ENCODE measurements around the gene C19orf12.

DNA sequence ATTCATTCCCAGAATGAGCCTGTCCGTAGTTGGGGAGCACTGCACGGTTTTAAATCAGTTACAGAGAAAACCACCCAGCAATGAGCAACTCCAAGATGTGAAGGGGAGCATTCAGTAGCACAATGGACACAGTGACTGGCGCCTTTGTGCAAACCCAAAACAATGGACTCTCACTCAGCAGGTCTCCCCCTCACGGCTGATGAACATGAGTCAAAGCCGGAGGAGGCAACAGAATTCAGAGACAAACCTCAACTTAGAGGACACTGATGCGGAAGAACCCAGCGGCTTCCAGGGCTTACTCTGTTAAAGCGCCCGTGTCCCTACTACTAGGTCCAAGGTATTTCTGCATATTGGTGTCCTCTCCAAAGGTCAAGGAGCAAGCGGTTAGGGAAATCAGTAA is 32.1 kb downstream of the C19orf12 start:
- TF ChIP-seq BCL6 (CRISPR knock-in tag; IDR thresholded peaks at IDR 0.05) (no peak), UBTF (CRISPR knock-in tag; IDR thresholded peaks at IDR 0.05) (no peak), CTCF (CRISPR knock-in tag; IDR thresholded peaks at IDR 0.05) (no peak), SRSF1 (optimal IDR thresholded peaks at IDR 0.05; ENCODE audit: low read depth, low read length) (no peak), E2F1 (CRISPR knock-in tag; IDR thresholded peaks at IDR 0.05) (no peak), ZNF10 (CRISPR knock-in tag; IDR thresholded peaks at IDR 0.05; ENCODE audit: borderline replicate concordance, low read depth) (no peak), ZNF3 (CRISPR knock-in tag; IDR thresholded peaks at IDR 0.05) (no peak), ZNF253 (CRISPR knock-in tag; IDR thresholded peaks at IDR 0.05; ENCODE audit: borderline replicate concordance) (no peak), ATF4 (CRISPR knock-in tag; IDR thresholded peaks at IDR 0.05) (no peak), CREB1 (IDR thresholded peaks at IDR 0.05) (no peak), CREB1 (CRISPR knock-in tag; IDR thresholded peaks at IDR 0.05) (no peak)
- TF ChIP-seq, protein P1, sequence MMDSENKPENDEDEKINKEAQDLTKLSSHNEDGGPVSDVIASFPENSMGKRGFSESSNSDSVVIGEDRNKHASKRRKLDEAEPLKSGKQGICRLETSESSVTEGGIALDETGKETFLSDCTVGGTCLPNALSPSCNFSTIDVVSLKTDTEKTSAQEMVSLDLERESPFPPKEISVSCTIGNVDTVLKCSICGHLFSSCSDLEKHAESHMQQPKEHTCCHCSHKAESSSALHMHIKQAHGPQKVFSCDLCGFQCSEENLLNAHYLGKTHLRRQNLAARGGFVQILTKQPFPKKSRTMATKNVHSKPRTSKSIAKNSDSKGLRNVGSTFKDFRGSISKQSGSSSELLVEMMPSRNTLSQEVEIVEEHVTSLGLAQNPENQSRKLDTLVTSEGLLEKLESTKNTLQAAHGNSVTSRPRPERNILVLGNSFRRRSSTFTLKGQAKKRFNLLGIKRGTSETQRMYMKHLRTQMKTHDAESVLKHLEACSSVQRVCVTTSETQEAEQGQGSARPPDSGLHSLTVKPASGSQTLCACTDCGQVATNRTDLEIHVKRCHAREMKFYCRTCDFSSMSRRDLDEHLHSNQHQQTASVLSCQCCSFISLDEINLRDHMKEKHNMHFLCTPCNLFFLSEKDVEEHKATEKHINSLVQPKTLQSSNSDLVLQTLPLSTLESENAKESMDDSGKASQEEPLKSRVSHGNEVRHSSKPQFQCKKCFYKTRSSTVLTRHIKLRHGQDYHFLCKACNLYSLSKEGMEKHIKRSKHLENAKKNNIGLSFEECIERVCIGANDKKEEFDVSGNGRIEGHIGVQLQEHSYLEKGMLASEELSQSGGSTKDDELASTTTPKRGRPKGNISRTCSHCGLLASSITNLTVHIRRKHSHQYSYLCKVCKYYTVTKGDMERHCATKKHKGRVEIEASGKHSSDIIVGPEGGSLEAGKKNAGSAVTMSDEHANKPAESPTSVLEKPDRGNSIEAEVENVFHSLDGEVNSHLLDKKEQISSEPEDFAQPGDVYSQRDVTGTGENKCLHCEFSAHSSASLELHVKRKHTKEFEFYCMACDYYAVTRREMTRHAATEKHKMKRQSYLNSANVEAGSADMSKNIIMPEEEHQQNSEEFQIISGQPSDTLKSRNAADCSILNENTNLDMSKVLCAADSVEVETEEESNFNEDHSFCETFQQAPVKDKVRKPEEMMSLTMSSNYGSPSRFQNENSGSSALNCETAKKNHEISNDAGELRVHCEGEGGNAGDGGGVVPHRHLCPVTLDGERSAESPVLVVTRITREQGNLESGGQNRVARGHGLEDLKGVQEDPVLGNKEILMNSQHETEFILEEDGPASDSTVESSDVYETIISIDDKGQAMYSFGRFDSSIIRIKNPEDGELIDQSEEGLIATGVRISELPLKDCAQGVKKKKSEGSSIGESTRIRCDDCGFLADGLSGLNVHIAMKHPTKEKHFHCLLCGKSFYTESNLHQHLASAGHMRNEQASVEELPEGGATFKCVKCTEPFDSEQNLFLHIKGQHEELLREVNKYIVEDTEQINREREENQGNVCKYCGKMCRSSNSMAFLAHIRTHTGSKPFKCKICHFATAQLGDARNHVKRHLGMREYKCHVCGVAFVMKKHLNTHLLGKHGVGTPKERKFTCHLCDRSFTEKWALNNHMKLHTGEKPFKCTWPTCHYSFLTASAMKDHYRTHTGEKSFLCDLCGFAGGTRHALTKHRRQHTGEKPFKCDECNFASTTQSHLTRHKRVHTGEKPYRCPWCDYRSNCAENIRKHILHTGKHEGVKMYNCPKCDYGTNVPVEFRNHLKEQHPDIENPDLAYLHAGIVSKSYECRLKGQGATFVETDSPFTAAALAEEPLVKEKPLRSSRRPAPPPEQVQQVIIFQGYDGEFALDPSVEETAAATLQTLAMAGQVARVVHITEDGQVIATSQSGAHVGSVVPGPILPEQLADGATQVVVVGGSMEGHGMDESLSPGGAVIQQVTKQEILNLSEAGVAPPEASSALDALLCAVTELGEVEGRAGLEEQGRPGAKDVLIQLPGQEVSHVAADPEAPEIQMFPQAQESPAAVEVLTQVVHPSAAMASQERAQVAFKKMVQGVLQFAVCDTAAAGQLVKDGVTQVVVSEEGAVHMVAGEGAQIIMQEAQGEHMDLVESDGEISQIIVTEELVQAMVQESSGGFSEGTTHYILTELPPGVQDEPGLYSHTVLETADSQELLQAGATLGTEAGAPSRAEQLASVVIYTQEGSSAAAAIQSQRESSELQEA (CRISPR knock-in tag; IDR thresholded peaks at IDR 0.05; ENCODE audit: not compliant biosample characterization), result no peak
